ENCODE data around the gene RMC1. TPM values are rescaled to one million over a fixed set of nuclear protein-coding genes. Genes with fewer than 3 reads are reported as not detected.

RMC1 gene
- total and polyA plus RNA-seq, 7 donors: 11.8 to 38.1 (median 19.8) TPM

DNA sequence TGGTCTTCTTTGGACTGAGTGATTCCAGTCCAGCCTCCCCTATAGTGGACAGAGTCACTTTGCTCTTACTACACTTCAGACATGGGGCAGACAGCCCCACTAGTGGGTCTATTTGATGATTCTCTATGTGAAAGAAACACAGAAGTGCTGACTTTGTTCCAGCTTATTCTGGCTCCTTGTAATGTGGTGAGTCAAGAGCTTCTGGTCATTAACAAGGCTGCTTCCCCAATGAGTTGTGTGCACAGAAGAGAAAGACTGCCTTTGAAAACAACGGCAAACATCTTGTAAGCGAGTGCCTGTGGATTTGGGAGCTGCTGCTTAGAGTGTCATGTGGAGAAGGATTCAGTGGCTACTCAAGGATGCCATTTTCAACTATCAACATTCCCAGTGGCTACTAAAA lies 39.1 kb downstream of the RMC1 start:
- Histone ChIP-seq H3K9me3 (no peaks in the 10 kb centered on the region), H3K4me1 (no peaks in the 10 kb centered on the region), H3K27me3 (no peaks in the 10 kb centered on the region), H3K36me3 (peaks cover 10 to 100% (median 58%) of the 10 kb centered on the region in 4 donors), H3K4me3 (no peak overlapping the region), H3K27ac (no peak overlapping the region)
- no peak for DNase-seq
- 94 to 97% methylated on average over 2 of the region's 2 CpGs for WGBS, 2 donors
- TF ChIP-seq, protein P1, sequence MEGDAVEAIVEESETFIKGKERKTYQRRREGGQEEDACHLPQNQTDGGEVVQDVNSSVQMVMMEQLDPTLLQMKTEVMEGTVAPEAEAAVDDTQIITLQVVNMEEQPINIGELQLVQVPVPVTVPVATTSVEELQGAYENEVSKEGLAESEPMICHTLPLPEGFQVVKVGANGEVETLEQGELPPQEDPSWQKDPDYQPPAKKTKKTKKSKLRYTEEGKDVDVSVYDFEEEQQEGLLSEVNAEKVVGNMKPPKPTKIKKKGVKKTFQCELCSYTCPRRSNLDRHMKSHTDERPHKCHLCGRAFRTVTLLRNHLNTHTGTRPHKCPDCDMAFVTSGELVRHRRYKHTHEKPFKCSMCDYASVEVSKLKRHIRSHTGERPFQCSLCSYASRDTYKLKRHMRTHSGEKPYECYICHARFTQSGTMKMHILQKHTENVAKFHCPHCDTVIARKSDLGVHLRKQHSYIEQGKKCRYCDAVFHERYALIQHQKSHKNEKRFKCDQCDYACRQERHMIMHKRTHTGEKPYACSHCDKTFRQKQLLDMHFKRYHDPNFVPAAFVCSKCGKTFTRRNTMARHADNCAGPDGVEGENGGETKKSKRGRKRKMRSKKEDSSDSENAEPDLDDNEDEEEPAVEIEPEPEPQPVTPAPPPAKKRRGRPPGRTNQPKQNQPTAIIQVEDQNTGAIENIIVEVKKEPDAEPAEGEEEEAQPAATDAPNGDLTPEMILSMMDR (IDR thresholded peaks at IDR 0.05): no peak
- TF ChIP-seq POLR2A (IDR thresholded peaks at IDR 0.05) (no peak), POLR2AphosphoS5 (IDR thresholded peaks at IDR 0.05) (no peak), EP300 (IDR thresholded peaks at IDR 0.05) (no peak)
- intact Hi-C loops (cut with DNase I): no loop called here

DNA sequence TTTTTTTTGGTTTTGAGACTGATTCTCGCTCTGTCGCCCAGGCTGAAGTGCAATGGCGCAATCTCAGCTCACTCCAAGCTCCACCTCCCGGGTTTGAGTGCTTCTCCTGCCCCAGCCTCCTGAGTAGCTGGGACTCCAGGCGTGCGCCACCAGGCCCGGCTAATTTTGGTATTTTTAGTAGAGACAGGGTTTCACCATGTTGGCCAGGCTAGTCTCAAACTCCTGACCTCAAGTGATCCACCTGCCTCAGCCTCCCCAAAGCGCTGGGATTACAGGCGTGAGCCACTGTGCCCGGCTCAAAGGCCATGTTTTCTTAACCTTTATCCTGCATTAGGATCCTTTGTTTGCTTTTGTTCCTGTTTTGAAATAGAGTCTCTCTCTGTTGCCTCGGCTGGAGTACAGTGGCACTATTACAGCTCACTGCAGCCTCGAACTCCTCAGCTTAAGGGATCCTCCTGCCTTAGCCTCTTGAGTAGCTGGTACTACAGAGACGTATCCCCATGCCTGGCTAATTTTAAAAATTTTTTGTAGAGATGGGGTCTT lies 42.0 kb downstream of the RMC1 start:
- DNase-seq: no peak
- Histone ChIP-seq H3K36me3 (peaks cover 0 to 93% (median 35%) of the 10 kb centered on the region in 4 donors), H3K9me3 (no peaks in the 10 kb centered on the region), H3K4me1 (no peaks in the 10 kb centered on the region), H3K27me3 (no peaks in the 10 kb centered on the region), H3K4me3 (no peak overlapping the region), H3K27ac (no peak overlapping the region)
- WGBS, 2 donors: 73 to 90% methylated on average over 13 of the region's 13 CpGs
- intact Hi-C loops (cut with DNase I): no loop called here
- TF ChIP-seq, protein P1 (IDR thresholded peaks at IDR 0.05): no peak
- TF ChIP-seq POLR2A (IDR thresholded peaks at IDR 0.05): no peak
- no peak for TF ChIP-seq POLR2AphosphoS5 (IDR thresholded peaks at IDR 0.05)

DNA sequence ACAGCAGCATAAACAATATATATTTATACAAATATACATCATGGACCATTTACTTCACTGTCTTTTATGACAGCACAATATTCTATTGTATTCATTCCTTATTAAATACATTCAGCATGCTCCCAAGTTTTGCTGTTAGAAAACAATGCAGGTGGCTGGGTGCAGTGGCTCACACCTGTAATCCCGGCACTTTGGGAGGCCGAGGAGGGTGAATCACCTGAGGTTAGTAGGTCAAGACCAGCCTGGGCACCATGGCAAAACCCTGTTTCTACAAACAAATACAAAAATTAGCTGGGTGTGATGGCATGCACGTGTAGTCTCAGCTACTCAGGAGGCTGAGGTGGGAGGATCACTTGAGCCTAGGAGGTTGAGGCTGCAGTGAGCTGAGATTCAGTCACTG lies 44.0 kb downstream of the RMC1 start:
- WGBS, 2 donors: 66 to 87% methylated on average over 3 of the region's 3 CpGs

DNA sequence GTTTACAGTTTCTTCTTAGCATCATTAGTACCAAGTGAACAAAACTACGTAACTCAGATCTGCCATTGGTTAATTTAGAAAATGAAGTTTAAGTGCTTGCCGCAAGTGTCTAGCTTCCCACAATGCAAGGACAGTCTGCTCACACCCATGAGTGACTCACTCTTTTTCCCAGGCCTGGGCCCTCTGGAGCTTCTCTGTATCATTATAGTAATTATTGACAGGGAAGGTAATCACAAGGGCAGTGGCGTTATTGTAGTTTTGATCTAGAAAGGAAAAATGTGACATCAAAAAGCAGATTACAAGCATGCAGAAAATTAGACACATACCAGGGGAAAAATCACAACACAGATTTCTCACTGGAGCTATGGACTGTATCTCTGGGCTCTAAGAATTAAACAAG lies 44.5 kb downstream of the RMC1 start:
- H3K36me3 ChIP-seq: peaks cover 8 to 91% (median 36%) of the 10 kb centered on the region in 4 donors
- H3K4me3 ChIP-seq: no peak overlapping the region
- 60 to 63% methylated on average over 3 of the region's 3 CpGs for WGBS, 2 donors

More for the DNA sequence above, 44.0 kb downstream of the RMC1 start:
- TF ChIP-seq POLR2AphosphoS5 (IDR thresholded peaks at IDR 0.05): no peak
- no peak for TF ChIP-seq EP300 (IDR thresholded peaks at IDR 0.05)
- no peak for TF ChIP-seq POLR2A (IDR thresholded peaks at IDR 0.05)
- TF ChIP-seq, protein P1 (IDR thresholded peaks at IDR 0.05): no peak
- intact Hi-C loops (cut with DNase I): no loop called here
- no peak for DNase-seq
- peaks cover 2 to 91% (median 35%) of the 10 kb centered on the region in 4 donors for H3K36me3 ChIP-seq
- no peak overlapping the region for H3K27ac ChIP-seq
- no peak overlapping the region for H3K4me3 ChIP-seq
- no peaks in the 10 kb centered on the region for H3K27me3 ChIP-seq
- H3K4me1 ChIP-seq: no peaks in the 10 kb centered on the region
- no peaks in the 10 kb centered on the region for H3K9me3 ChIP-seq

More for the DNA sequence above, 44.5 kb downstream of the RMC1 start:
- H3K27me3 ChIP-seq: no peaks in the 10 kb centered on the region
- no peaks in the 10 kb centered on the region for H3K4me1 ChIP-seq
- H3K9me3 ChIP-seq: no peaks in the 10 kb centered on the region
- no peak for TF ChIP-seq POLR2AphosphoS5 (IDR thresholded peaks at IDR 0.05)
- no peak for TF ChIP-seq POLR2A (IDR thresholded peaks at IDR 0.05)
- TF ChIP-seq EP300 (IDR thresholded peaks at IDR 0.05): no peak
- TF ChIP-seq, protein P1 (IDR thresholded peaks at IDR 0.05): no peak
- intact Hi-C loops (cut with DNase I): no loop called here
- no peak for DNase-seq
- H3K27ac ChIP-seq: no peak overlapping the region

Measured in sigmoid colon (tissue), 7 donors.